Adrenal gland (tissue), 12 donors: ENCODE results near the gene HEYL. TPM values are rescaled to one million over a fixed set of nuclear protein-coding genes. Genes with fewer than 3 reads are reported as not detected.
A peak's percentile ranks its signal among the peaks of the same experiment; 100 is the strongest.

ENCODE experiments used
- DNase-seq, 7 donors: peaks; one replicate each; pipeline ENCODE4 v3.0.0-alpha.2; 2019 to 2020
- H3K27ac ChIP-seq, 5 donors: fragments of 200-600 bp; sonication (generic) in 4 of 5; 1 replicate in 3 of 5; 2 replicates in 2 of 5; pipeline versions ENCODE4 v1.5.1 to v1.8.0; 2016 to 2020; ENCODE audit warnings: mild to moderate bottlenecking in 1 of 5
- H3K27me3 ChIP-seq: fragments of 200-600 bp; 2 replicates; pipeline ENCODE4 v1.8.0; 2021
- H3K36me3 ChIP-seq, 2 donors: fragments of 200-600 bp; replicated peaks in 1 of 2; 1 replicate in 1 of 2; 2 replicates in 1 of 2; pipeline versions ENCODE4 v1.5.1 to v1.8.0; 2018 to 2022
- H3K4me1 ChIP-seq, 2 donors: fragments of 200-600 bp; replicated peaks in 1 of 2; 1 replicate in 1 of 2; 2 replicates in 1 of 2; pipeline versions ENCODE4 v1.5.1 to v1.8.0; 2018 to 2021
- H3K4me3 ChIP-seq, 4 donors: fragments of 200-600 bp; sonication (generic) in 3 of 4; one replicate each; pipeline ENCODE4 v1.5.1; 2016 to 2018
- H3K9me3 ChIP-seq, 3 donors: fragments of 200-600 bp; sonication (generic) in 1 of 3; replicated peaks in 1 of 3; 1 replicate in 2 of 3; 2 replicates in 1 of 3; pipeline versions ENCODE4 v1.5.1 to v1.8.0; 2016 to 2021
- POLR2A ChIP-seq, 2 donors: fragments of 450-650 bp; IDR thresholded peaks; one replicate each; pipeline ENCODE4 v1.6.1; 2017; ENCODE audit warnings: antibody characterized with exemption in 2 of 2, mild to moderate bottlenecking in 2 of 2, moderate library complexity in 1 of 2
- WGBS, 4 donors: extraction: QIAGEN DNeasy Blood & Tissue Kit in 2 of 4; methylation state at CpG; one replicate each; pipeline versions ENCODE4 v1.1.5 to v1.1.7; 2013 to 2017; 5-methylcytosine and 5-hydroxymethylcytosine counted together
- intact Hi-C, 2 donors: fragments of 100-400 bp; cut with DNase I; formaldehyde crosslinking; loops; one replicate each; pipeline versions ENCODE4 v1.14.1 to v1.15.0; 2022 to 2023
- polyA plus RNA-seq, 3 donors: library from polyadenylated mRNA; stranded (reverse); fragments of 200-250 nt in 2 of 3; fragments of 350-450 nt in 1 of 3; fragmentation: Illumina TruSeq in 1 of 3; extraction: RNeasy Lipid Tissue Mini Kit (QIAGEN cat#74804) in 1 of 3; gene quantifications; one replicate each; pipeline ENCODE4 v1.2.3, GENCODE V29; 2013 to 2014
- total RNA-seq, 9 donors: library from RNA; depleted of rRNA in 4 of 9; stranded (reverse); fragments of >200 nt in 4 of 9; fragments of 120-200 nt in 1 of 9; fragmentation: NEBNext Ultra II Directional in 1 of 9; extraction: Animal tissue kit (Norgen Biotek cat#: 25700) in 1 of 9; gene quantifications; one replicate each; pipeline versions ENCODE4 v1.1.0 to v1.2.4, GENCODE V29; 2013 to 2023
- TF ChIP-seq, protein P1 (sequence below), 6 experiments: fragments of 450-650 bp in 4 of 6; fragments of 200-600 bp in 2 of 6; sonication (generic) in 1 of 6; IDR thresholded peaks; 1 replicate in 5 of 6; 2 replicates in 1 of 6; pipeline versions ENCODE4 v1.5.1 to v1.8.0; 2016 to 2021; ENCODE audit warnings: antibody characterized with exemption in 6 of 6, mild to moderate bottlenecking in 2 of 6, moderate library complexity in 1 of 6
- donor health status: healthy with polysubstance abuse.
- donor health status: Bipolar disorder and iron deficiency.
- donor health status: DM: yes; HTN: yes; CAD: no.
- donor health status: DM: no; HTN: no; CAD: no.
- donor health status: DM: no; HTN: no; CAD: no.
- donor health status: DM: yes; HTN: yes; CAD: no.

HEYL gene
- total and polyA plus RNA-seq, 12 donors = 2.4 to 27.7 (median 14.0) TPM

DNA sequence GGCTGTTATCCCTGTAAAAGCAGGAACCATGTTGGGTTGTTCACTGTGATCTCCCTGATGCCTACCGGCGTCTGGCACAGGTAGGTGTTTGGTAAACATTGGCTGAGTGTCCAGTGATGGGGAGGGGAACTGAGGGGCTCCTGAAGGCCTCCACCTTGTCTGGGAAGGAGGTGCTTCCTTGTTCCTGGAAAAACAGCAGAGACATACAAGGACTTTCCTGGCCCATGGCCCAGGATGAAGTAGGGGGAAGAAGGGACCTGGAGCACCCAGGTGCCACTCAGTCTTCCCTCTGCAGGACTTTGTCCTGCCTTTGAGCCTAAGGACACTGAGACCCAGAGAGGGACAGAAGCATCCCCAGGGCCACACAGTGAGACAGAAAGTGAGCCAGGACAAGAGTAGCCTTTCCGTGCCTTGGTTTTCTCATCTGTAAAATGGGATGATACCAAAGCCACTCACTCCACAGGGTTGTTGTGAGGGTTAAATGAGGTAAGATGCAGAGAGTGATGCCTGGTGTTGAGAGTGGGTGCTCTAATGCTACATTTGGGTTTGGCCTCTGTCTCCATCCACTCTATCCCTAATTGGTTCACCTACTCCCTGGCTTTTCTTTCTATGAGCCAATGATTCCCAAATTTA lies 6.1 kb upstream of the HEYL start:
- no peak for DNase-seq
- intact Hi-C loops = no loop called here
- no peaks in the 10 kb centered on the region for H3K9me3 ChIP-seq
- WGBS, 4 donors = 87 to 92% (median 88%) methylated on average over 3 of the region's 3 CpGs
- peak overlapping the region in 1 of 5 donors; percentile 67 for H3K27ac ChIP-seq
- peaks cover 3 to 22% of the 10 kb centered on the region in 2 donors for H3K4me1 ChIP-seq
- no peaks in the 10 kb centered on the region for H3K36me3 ChIP-seq
- no peak for TF ChIP-seq POLR2A (IDR thresholded peaks at IDR 0.05)
- TF ChIP-seq, protein P1, sequence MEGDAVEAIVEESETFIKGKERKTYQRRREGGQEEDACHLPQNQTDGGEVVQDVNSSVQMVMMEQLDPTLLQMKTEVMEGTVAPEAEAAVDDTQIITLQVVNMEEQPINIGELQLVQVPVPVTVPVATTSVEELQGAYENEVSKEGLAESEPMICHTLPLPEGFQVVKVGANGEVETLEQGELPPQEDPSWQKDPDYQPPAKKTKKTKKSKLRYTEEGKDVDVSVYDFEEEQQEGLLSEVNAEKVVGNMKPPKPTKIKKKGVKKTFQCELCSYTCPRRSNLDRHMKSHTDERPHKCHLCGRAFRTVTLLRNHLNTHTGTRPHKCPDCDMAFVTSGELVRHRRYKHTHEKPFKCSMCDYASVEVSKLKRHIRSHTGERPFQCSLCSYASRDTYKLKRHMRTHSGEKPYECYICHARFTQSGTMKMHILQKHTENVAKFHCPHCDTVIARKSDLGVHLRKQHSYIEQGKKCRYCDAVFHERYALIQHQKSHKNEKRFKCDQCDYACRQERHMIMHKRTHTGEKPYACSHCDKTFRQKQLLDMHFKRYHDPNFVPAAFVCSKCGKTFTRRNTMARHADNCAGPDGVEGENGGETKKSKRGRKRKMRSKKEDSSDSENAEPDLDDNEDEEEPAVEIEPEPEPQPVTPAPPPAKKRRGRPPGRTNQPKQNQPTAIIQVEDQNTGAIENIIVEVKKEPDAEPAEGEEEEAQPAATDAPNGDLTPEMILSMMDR (IDR thresholded peaks at IDR 0.05) = no peak
- no peaks in the 10 kb centered on the region for H3K27me3 ChIP-seq
- no peak overlapping the region for H3K4me3 ChIP-seq

DNA sequence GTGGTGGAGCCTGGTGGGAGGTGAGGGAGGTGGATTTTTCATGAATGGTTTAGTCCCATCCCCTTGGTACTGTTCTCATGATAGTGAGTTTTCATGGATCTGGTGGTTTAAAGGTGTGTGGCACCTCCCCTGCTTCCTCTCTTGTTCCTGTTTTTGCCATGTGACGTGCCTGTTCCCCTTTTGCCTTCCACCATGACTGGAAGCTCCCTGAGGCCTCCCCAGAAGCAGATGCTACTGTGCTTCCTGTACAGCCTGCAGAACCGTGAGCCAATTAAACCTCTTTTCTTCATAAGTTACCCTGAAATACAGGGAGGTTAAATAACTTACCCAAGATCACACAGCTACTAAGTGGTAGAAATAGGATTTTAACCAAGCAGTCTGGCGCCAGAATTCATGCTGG lies 4.3 kb upstream of the HEYL start:
- intact Hi-C loops = no loop called here
- Histone ChIP-seq H3K9me3 (no peaks in the 10 kb centered on the region), H3K27me3 (no peaks in the 10 kb centered on the region), H3K27ac (peak overlapping the region in 1 of 5 donors; percentile 51), H3K36me3 (no peaks in the 10 kb centered on the region), H3K4me1 (peaks cover 3 to 21% of the 10 kb centered on the region in 2 donors), H3K4me3 (no peak overlapping the region)
- 75 to 87% (median 81%) methylated on average over 2 to 3 of the region's 3 CpGs for WGBS, 4 donors
- TF ChIP-seq, protein P1 (IDR thresholded peaks at IDR 0.05) = no peak
- no peak for TF ChIP-seq POLR2A (IDR thresholded peaks at IDR 0.05)
- no peak for DNase-seq

DNA sequence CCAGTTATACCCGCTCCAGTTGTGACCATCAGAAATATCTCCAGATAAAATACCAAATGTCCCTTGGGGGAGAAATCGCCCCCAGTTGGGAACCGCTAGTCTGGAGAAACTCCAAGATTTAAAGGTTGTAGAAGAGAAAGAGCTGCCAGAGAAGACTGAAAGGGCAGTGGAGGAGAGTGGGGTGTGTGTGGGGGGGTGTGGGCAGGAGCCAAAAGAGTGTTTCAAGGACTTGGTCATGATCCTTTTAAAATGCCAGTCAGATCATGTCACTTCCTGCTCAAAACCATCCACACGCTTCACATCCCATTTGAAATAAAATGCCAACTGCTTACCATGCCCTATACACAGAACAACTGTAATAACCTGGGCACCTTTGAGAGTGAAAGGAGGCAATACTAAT lies 3.4 kb upstream of the HEYL start:
- no peaks in the 10 kb centered on the region for H3K36me3 ChIP-seq
- intact Hi-C loops = no loop called here
- TF ChIP-seq, protein P1 (IDR thresholded peaks at IDR 0.05) = no peak
- no peak for TF ChIP-seq POLR2A (IDR thresholded peaks at IDR 0.05)
- 31 to 43% (median 36%) methylated on average over 4 of the region's 4 CpGs for WGBS, 4 donors
- peak in 1 of 7 donors; percentile 37 for DNase-seq
- H3K27me3 ChIP-seq = no peaks in the 10 kb centered on the region
- peaks cover 3 to 14% of the 10 kb centered on the region in 2 donors for H3K4me1 ChIP-seq
- no peak overlapping the region for H3K4me3 ChIP-seq
- no peaks in the 10 kb centered on the region for H3K9me3 ChIP-seq
- H3K27ac ChIP-seq = peak overlapping the region in 1 of 5 donors; percentile 53

DNA sequence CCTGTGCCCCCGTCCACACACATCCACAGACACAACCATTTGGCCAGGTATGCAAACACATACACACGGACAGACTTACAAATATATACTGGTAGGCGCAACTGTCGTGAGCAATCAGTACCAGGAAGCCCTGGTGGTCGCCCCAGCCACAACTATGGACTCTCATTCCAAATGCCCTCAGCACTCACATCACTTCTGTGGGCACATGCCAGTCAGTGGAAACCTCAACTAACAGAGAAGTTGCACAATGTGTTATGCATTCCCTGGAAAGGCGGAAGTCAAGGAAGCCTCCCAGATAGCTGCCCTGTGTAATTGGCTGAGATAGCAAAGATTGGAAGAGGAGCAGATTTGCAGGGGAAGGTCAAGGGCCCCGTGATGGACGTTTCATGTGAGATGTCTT lies 1.4 kb upstream of the HEYL start:
- Histone ChIP-seq H3K4me3 (no peak overlapping the region), H3K27me3 (no peaks in the 10 kb centered on the region), H3K36me3 (no peaks in the 10 kb centered on the region), H3K9me3 (no peaks in the 10 kb centered on the region), H3K4me1 (no peaks in the 10 kb centered on the region), H3K27ac (peak overlapping the region in 1 of 5 donors; percentile 90)
- no peak for DNase-seq
- TF ChIP-seq, protein P1 (IDR thresholded peaks at IDR 0.05) = no peak
- no peak for TF ChIP-seq POLR2A (IDR thresholded peaks at IDR 0.05)
- intact Hi-C loops = no loop called here
- 80 to 87% (median 86%) methylated on average over 7 to 8 of the region's 8 CpGs for WGBS, 4 donors
